HG02678 (cell line): ENCODE measurements around the gene ARRB1.
"Not testable (repeated sequence)": the region's sequence is repeated elsewhere in the genome, so short reads cannot be mapped to it uniquely, and the experiment has no call there.

Experiments
- ATAC-seq: cut with Tn5 transposase; IDR thresholded peaks from one replicate; pipeline ENCODE4 v1.9.1; 2021; ENCODE audit warnings: mild to moderate bottlenecking, moderate library complexity; ENCODE audit not compliant: unreplicated experiment

ARRB1 gene

GRCh38 chr11:75325713-75326438, 25.6 kb downstream of the ARRB1 start:
- no peak for ATAC-seq

GRCh38 chr11:75324740-75325139, 26.7 kb downstream of the ARRB1 start:
- ATAC-seq: no peak

GRCh38 chr11:75324189-75324588, 27.3 kb downstream of the ARRB1 start:
- no peak for ATAC-seq

- ATAC-seq: no peak
Measured at GRCh38 chr11:75323609-75324008, 27.9 kb downstream of the ARRB1 start.

GRCh38 chr11:75320643-75321042, 30.8 kb downstream of the ARRB1 start:
- no peak for ATAC-seq

GRCh38 chr11:75320046-75320618, 31.3 kb downstream of the ARRB1 start:
- no peak for ATAC-seq

GRCh38 chr11:75319035-75319877, 32.2 kb downstream of the ARRB1 start:
- no peak for ATAC-seq

GRCh38 chr11:75317446-75318122, 33.9 kb downstream of the ARRB1 start:
- ATAC-seq: no peak

GRCh38 chr11:75315439-75315805, 36.0 kb downstream of the ARRB1 start:
- ATAC-seq: no peak

GRCh38 chr11:75314771-75315438, 36.6 kb downstream of the ARRB1 start:
- ATAC-seq: no peak

- no peak for ATAC-seq
Measured at GRCh38 chr11:75313513-75314272, 37.8 kb downstream of the ARRB1 start.

- no peak for ATAC-seq
Measured at GRCh38 chr11:75312346-75312745, 39.1 kb downstream of the ARRB1 start.

- no peak for ATAC-seq
Measured at GRCh38 chr11:75311858-75312288, 39.6 kb downstream of the ARRB1 start.

GRCh38 chr11:75308986-75309385, 42.5 kb downstream of the ARRB1 start:
- ATAC-seq: no peak

GRCh38 chr11:75308116-75308515, 43.3 kb downstream of the ARRB1 start:
- ATAC-seq: no peak

GRCh38 chr11:75307058-75307457, 44.4 kb downstream of the ARRB1 start:
- ATAC-seq: no peak

GRCh38 chr11:75306529-75306928, 44.9 kb downstream of the ARRB1 start:
- no peak for ATAC-seq

GRCh38 chr11:75305993-75306392, 45.5 kb downstream of the ARRB1 start:
- ATAC-seq: no peak

- ATAC-seq: no peak
Measured at GRCh38 chr11:75305452-75305851, 46.0 kb downstream of the ARRB1 start.

GRCh38 chr11:75304941-75305340, 46.5 kb downstream of the ARRB1 start:
- not testable (repeated sequence) for ATAC-seq
